Fibroblast of skin of back (primary cell): ENCODE results near the gene HOXD11.

Experiments
- DNase-seq: peaks from one replicate; pipeline ENCODE4 v3.0.0-alpha.2; 2013

Gene HOXD11

DNA sequence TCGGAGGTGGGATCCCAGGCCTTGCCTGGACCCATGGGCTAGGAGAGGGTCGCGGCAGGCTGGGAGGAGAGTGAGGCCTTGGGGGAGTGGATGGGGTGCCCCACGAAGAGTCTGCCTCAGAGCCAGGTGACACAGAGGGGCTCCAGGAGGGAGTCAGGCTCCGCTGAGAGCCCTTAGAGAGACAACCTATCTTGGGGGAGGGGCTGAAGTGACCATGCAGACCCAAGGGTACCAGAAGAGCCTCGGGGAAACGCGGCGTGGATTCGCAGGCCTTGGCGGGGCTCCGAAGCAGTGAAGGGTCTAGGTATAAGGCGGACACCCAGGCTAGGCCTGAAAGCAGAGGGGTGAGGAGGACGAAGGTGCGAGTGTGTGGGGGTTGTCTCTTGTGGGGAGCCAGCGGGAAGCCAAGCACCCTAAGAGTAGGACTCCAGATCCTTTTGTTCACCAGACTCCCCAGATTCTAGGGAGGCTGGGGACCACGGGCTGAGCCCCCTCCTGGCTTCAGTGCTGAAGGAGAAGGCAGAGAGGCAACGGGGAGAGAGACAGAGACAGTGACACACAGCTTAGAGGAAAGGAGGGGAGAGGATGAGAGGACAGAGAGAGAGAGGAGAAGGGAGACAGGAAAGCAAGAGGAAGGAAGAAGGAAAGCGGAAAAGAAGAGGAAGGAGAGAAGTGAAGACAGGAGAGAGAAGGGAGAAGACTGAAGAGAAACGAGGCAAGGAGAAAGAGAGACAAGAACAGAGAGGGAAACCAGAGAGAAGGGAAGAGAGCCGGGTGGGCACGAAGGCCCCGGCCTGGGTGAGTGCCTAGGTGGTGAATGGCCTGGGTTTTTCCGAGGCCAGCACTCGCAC, 1.1 kb upstream of the HOXD11 start:
- no peak for DNase-seq

DNA sequence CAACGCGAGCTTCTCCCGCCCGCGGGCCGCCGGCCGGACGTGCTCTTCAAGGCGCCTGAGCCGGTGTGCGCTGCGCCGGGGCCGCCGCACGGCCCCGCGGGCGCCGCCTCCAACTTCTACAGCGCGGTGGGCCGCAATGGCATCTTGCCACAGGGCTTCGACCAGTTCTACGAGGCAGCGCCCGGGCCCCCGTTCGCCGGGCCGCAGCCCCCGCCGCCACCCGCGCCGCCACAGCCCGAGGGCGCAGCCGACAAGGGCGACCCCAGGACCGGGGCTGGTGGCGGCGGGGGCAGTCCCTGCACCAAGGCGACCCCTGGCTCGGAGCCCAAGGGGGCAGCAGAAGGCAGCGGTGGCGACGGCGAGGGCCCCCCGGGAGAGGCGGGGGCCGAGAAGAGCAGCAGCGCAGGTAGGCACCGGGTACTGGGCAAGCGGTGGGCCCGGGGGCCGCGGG, 676 bp downstream of the HOXD11 start:
- DNase-seq: no peak

DNA sequence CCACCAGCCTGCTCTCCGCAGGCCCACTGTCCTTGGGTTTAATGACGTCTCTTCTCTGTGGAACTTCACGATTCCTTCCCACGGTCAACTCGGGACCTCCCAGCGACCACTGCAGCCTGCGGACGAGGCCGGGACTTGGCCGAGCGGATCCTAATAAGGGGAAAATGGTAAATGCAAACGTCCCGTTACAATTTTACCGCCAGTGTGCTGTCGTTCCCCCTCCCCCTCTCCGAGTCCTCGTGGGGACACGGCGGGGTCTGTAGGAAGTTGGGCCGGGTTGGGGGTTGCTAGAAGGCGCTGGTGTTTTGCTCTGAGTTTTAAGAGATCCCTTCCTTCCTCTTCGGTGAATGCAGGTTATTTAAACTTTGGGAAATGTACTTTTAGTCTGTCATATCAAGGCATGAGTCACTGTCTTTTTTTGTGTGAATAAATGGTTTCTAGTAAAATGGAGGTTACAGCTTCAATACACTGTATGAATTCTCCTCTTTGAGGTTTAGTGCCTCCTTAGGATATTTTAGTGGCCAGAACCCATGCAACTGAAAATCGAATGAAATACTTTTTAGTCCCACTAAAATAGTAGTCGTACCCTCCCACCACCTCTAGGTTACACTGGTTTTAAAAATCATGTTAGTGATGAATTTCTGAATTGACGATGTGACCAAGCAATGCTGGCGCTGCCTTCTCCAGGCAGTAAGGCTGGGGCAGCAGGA, 2.3 kb downstream of the HOXD11 start:
- no peak for DNase-seq

DNA sequence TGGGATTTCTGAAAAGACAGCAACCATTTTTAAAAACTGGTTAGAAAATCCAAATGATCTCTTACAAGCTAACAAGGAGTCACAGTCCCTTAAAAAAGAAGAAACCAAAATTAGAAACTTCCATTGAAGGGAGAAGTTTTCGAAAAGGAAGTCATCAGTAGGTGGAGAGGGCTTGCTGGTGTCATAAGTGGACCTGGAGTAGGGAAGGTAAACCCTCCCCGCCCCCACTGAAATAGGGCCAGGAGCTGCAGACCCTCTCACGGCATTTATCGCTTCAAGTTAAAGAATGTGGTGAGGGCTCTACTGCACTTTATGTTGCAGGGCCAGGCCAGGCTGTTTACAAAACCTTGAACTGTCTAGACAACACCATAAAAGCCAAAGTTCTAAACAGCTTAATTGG, 2.9 kb downstream of the HOXD11 start:
- DNase-seq: no peak

DNA sequence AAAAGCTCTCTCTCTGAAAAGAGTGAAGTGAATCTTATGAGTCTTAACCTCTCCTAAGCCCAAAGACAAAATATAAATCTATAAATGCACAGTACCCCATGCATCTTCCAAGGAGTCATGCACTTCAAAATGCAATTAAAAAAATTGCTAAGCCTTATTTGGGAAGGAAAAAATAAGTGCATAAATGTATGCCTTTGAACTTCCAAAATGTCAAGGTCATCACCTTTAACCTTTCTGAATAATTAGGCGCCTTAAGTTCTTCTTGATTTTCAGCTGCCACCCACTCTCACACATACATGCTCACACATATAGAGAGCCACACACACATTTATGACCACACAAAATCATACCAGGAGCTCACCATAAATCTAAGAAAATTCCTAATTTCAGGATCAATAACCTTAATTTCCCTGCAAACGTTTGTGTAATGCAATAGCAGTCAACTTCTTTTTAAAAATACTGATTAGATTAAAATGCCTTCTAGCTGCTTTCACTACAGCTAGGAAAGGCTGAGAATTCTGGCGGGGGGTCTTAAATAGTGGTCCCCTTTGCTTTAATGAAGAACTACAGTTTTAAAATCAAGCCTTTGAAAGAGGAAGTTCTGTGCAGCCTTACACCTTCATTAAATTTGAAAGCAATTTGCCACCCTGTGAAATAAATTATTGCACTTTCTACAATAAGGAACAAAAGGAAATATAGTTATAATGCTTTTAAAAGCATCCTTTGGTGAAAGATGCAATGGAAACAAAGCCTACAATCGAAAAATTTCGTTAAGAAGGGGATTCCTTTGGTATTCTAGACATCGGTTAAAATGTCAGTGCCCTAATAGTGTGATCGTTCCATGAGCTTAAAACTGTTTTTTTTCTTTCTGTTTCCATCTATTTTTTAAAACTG, 3.6 kb downstream of the HOXD11 start:
- no peak for DNase-seq

DNA sequence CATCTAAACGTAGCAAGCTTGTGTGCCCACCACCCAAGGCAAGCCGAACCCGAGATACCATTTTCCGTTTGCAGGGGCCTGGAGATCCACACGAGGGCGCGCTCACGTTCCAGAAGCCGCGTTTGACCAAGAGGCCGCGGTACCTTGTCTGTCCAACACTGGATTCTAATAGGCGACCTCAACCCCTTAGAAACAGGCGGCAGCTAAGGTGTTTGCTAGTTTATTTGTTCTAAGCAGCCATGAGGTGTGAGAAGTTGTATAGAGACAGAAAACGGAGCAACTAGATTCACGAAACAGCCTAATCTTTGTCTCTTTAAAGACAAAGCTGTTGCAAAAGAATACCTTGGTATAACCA, 4.2 kb downstream of the HOXD11 start:
- DNase-seq: peak; percentile 60

DNA sequence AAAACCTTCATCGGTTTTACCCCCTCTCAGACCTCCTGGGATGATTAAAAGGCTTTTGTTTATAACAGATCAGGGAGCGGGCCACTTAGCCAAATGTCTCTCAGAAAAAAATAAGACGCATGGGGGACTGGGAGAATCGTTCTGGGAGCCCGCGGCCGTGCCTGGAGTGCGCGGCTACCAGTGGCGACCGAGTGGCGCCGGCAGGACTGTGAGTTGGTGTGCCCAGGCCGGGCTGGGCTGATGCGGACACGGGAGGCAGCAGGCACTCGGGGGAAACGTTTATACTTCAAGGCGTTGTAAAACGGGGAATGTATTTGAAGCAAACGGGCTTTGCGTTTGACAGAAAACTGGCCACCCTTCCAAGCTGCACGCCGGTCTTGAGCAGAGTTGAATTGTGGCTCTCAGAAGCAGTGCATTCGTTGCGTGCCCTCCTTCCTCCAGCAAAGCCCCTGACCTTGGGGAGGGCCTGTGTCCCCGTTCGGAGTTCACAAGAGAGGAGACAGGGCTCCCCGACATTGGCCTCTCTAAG, 4.8 kb downstream of the HOXD11 start:
- no peak for DNase-seq

DNA sequence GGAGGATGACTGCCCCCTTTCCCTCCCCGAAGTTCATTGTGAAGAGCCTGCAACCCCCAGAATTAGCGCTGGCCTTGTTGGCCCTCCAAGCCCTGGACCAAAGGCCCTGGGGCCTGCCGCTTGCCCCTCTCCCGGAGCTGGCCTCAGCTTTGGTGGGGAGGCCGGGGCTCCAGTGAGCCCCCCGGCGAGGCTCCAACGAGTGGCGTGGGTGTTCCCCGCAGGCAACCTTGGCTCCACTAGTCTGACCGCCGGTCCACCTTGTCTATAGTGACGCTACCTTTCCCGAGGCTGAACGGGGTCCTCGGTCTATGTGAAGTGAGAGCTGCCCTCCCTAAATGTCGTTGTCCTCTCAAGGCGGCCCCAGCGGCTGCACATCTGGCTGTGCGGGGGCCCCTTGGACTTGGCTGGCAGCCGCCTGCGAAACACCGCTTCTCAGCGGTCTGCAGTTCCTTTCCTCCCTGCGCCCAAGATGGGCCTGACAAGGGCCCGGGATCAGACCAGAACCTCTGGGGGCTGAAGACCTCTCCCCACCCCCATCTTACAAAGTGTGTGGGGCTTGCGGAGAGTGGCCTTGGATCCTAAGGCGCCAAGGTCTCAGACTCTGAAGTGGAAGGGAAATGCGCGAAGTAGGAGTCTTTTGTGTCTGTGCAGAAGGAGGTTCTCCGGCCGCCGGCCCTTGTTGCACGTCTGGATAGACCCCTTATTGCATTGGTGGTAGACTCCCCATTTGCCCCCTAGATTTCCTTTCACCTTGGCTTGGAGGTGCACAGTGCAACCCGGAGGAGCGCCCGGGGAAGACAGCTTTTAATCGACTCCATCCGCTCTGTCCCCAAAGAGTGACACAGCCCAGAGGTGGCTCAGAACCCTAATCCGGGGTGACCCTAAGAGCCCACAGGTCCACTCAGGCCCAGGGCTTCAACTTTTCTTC, 5.6 kb downstream of the HOXD11 start:
- DNase-seq: no peak

DNA sequence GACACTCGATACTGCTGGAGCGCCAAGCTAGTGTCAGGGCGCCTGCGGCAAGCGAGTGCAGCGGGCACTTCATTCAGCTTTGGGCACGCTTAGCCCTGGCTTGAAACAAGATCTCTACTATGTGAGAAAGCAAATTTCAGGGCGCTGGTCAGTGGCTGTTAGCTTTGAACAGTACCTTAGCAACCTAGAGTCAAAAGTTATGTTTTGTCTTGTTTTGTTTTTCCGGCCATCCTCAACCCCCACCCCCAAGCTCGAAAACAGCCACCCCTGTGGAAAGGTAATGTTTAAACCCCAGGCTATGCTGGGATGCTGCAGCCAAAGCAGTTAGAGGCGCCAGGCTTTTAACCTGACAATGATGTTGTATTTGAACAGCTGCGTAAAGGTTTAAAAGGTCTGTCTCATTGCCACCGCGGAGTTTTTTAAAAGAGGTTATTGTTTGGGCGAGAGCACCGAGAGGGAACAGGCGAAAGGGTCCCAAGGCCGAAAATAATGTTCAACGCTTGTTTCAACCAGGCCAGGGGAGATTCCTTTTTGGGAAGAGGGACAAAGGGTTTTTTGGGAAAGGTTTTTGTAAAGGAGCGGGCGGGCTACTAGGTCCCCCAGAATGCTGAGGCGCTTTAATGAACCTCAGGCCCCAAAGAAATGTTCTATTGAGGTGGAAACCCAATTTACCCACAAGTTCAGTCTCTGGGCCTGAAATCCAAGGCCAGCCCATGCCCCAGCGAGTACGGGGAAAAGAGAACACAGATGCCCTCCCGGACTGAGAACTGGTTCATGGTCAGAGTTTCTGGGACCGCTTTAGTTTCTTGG, 7.2 kb downstream of the HOXD11 start:
- DNase-seq: no peak

DNA sequence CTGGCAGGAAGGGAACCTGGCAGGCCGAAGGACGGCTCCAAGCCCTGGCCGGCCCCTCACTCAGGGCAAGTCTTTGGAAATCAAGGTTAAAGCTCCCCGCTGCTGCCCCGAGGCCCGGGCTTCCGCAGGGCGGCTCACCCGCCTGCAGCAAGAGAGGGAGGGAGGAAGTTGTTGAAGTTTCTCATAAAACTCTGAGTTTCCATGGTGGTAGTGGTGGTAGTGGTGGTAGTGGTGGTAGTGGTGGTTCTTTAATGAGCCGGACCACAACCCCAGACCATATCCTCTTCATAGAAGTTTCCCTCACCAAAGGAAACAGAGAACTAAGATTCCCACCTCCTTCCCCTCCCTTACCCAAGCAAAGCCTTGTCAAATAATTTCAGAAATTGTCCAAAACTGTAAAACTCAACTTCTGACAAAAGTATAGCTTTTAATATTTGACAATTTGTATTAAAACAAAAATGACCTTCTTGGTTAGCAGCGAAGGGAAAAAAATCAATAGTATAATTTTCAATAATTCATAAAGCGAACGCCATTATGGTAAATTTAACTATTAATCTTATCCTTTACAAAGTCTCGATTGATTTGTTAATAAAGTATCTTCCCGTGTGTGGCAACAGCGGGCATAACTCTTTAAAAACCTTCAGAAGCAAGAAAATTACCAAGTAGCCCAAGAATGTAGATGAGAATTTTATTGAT, 8.0 kb downstream of the HOXD11 start:
- no peak for DNase-seq

DNA sequence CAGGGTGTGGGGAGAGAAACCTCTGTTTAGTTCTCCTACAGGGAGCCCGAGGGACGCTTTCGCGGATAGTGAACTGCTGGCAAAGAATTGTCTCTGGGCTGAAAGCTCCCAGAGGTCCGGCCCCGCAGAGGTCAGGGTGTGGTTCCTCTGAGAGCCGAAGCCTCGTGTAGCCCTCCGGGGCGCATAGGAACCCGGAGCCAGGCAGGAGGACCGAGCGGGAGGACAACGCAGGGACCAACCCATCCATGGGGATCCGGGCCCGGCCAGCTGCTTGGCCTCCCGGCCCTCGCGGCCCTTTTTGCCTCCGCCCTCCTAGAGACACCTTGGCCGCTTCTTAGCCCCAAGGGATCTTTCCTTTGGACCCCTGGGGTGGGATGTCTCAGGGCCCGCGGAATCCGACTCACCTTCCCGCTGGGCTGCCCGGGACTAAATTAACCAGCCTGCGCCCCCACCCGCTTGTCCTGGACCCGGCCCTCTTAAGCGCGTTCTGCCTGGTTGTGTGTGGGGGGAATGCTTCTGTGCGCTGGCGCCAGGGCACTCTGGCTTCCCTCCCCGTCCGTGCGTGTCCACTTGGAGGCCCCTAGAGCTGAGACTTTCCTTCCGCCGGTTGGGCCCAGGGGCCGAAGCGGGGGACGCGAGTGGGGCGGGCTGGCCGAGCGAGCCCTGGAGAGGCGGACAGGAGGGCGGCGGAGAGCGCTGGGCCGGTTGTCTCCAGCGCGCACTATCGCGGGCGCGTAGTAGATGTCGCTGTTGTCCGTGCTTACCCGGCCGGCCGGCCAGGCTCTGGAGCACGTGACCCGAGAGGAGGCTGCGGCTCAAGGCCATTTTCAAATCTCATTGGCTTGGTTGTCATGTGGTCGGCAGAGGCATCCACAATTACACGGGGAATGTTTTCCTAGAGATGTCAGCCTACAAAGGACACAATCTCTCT, 9.1 kb downstream of the HOXD11 start, which contains the start of gene HOXD10:
TSS of gene HOXD10 (plus strand) at position 896 of the 931 bp plus-strand sequence. CDS start 56 bp downstream, outside the sequence.
- DNase-seq: peak; percentile 73

DNA sequence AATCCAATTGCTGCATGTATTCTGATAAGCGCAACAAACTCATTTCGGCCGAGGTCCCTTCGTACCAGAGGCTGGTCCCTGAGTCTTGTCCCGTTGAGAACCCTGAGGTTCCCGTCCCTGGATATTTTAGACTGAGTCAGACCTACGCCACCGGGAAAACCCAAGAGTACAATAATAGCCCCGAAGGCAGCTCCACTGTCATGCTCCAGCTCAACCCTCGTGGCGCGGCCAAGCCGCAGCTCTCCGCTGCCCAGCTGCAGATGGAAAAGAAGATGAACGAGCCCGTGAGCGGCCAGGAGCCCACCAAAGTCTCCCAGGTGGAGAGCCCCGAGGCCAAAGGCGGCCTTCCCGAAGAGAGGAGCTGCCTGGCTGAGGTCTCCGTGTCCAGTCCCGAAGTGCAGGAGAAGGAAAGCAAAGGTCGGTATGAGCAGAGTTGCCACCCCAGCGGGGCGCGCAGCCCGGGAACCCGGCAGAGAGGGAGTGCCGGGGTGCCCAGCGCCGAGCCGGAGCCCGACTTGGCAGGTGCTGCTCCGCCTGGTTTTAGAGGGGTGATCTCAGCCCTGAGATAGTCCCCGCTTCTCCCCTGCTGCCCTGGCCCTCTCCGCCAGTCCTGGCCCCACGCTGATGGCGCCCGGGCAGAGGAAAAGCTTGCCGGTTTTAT, 10.2 kb downstream of the HOXD11 start:
- DNase-seq: no peak

DNA sequence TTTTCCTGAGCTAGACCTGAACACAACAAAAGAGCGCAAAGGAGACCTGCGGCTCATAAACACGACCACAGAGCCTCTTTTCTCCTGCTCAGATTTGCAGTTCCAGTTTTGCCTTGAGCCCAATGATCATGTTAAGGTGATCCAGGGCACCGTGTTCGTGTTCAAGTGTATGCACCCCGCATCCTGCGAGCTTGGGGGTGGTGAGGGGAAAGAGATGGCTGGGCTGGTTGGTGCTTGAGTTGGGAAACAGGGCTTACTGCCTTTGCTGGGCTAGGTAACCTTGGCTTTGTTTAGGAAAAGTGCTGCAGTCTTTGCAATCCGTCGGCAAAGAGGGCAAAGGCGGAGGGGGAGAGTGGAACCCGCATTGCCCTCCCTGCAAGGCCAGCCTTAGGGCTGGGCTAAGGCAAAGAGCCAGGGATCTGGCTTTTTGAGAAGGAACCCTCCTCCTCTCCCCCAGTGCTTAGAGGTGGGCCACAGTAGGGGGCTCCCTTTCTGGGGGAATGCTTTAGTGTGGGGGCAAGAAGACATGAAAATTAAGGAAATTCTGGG, 10.8 kb downstream of the HOXD11 start:
- DNase-seq: no peak

DNA sequence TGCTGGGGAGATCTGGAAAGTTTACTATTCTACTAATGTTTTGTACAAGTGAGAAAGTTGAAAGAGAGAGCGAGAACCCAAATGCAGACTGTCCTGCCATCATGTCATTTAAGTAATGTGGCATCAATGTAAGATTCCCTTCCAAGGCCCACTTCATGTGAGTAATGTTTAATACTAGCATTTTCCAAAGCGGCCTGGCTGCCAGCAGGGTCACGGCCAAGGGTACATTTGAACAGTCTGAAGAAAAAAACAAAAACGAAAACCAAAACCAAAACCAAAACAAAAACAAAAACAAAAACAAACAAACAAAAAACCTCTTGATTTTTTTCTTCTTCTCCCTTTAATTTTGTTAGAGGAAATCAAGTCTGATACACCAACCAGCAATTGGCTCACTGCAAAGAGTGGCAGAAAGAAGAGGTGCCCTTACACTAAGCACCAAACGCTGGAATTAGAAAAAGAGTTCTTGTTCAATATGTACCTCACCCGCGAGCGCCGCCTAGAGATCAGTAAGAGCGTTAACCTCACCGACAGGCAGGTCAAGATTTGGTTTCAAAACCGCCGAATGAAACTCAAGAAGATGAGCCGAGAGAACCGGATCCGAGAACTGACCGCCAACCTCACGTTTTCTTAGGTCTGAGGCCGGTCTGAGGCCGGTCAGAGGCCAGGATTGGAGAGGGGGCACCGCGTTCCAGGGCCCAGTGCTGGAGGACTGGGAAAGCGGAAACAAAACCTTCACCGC, 11.7 kb downstream of the HOXD11 start:
- DNase-seq: peak; percentile 43

DNA sequence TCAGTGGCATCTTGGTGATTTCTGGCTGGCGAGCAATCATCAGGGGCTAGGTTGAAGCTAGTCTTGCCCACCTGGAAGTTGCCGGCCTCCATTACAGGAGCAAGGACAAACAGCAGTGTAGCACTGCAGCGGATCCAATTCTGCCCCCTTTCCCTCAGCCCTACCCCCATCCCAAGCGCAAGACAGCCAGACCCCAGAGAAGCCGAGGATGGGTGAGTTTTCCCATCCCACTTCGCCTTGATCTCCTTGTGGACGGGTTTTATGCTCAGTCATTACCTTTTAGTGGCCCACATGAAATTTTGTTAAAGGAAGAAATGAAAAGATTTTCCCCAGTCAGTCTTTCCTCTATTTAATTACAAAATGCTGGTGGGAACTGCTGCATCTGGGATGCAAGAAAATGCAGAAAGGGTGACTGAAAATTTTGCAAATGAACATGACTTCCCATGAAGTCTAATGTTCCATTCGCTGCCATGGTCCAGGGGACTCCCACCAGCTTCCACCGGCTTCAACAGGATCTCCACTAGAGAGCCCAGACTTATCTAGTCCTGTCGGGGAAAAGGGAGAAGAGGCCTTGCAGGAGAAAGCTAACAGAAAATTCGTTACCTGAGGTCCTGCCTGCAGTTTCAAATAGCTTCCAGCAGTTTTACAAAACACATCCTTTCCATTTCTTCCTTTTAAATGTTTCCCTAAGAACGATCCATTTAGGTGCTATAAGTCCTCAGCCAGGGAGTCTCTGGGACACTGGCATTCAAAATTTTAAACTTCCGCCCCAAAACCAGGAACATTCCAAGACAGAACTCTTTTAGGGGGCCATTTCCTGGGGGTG, 13.5 kb downstream of the HOXD11 start:
- no peak for DNase-seq
